HG03280 (cell line): ENCODE data around the gene DDX10.

ENCODE experiments used
- ATAC-seq: cut with Tn5 transposase; IDR thresholded peaks from one replicate; pipeline ENCODE4 v1.9.1; 2021; ENCODE audit warnings: mild to moderate bottlenecking, moderate library complexity; ENCODE audit not compliant: unreplicated experiment

DDX10 gene

GRCh38 chr11:108897071-108897481, 232.2 kb downstream of the DDX10 start:
- ATAC-seq, result no peak

GRCh38 chr11:108897916-108898315, 233.0 kb downstream of the DDX10 start:
- ATAC-seq, result no peak

GRCh38 chr11:108901359-108901758, 236.5 kb downstream of the DDX10 start:
- ATAC-seq, result no peak

GRCh38 chr11:108902027-108902469, 237.2 kb downstream of the DDX10 start:
- ATAC-seq, result no peak

GRCh38 chr11:108904480-108904879, 239.6 kb downstream of the DDX10 start:
- ATAC-seq, result no peak

- ATAC-seq, result no peak
Observed at GRCh38 chr11:108906329-108906728, 241.5 kb downstream of the DDX10 start.

GRCh38 chr11:108906826-108907225, 242.0 kb downstream of the DDX10 start:
- no peak for ATAC-seq

- no peak for ATAC-seq
Observed at GRCh38 chr11:108909041-108909440, 244.2 kb downstream of the DDX10 start.

GRCh38 chr11:108909921-108910320, 245.1 kb downstream of the DDX10 start:
- ATAC-seq, result no peak

GRCh38 chr11:108912581-108912980, 247.7 kb downstream of the DDX10 start:
- ATAC-seq, result no peak

- ATAC-seq, result no peak
Observed at GRCh38 chr11:108913204-108913603, 248.3 kb downstream of the DDX10 start.

GRCh38 chr11:108914211-108914610, 249.3 kb downstream of the DDX10 start:
- ATAC-seq, result no peak

- no peak for ATAC-seq
Observed at GRCh38 chr11:108914981-108915380, 250.1 kb downstream of the DDX10 start.

GRCh38 chr11:108915666-108916065, 250.8 kb downstream of the DDX10 start:
- no peak for ATAC-seq

GRCh38 chr11:108916290-108916689, 251.4 kb downstream of the DDX10 start:
- no peak for ATAC-seq

- no peak for ATAC-seq
Observed at GRCh38 chr11:108916935-108917334, 252.1 kb downstream of the DDX10 start.

- no peak for ATAC-seq
Observed at GRCh38 chr11:108921211-108921610, 256.3 kb downstream of the DDX10 start.

- no peak for ATAC-seq
Observed at GRCh38 chr11:108922241-108922640, 257.4 kb downstream of the DDX10 start.

- no peak for ATAC-seq
Observed at GRCh38 chr11:108923413-108923812, 258.5 kb downstream of the DDX10 start.

- ATAC-seq, result no peak
Observed at GRCh38 chr11:108926171-108926840, 261.4 kb downstream of the DDX10 start.

- no peak for ATAC-seq
Observed at GRCh38 chr11:108926841-108927577, 262.1 kb downstream of the DDX10 start.

- ATAC-seq, result no peak
Observed at GRCh38 chr11:108927791-108928545, 263.1 kb downstream of the DDX10 start.
